Activated naive CD4-positive, alpha-beta T cell treated with anti-CD3 and anti-CD28 coated beads, Interleukin-2, amount 50 U/mL, for 16 hours (primary cell): ENCODE measurements around the gene SPATA3.
A peak's percentile ranks its signal among the peaks of the same experiment; 100 is the strongest.

Experiments
- DNase-seq: peaks from one replicate; pipeline ENCODE4 v3.0.0-alpha.2; 2020

SPATA3 gene

GRCh38 chr2:230968921-230969658, 26.8 kb upstream of the SPATA3 start:
- DNase-seq = no peak

DNA sequence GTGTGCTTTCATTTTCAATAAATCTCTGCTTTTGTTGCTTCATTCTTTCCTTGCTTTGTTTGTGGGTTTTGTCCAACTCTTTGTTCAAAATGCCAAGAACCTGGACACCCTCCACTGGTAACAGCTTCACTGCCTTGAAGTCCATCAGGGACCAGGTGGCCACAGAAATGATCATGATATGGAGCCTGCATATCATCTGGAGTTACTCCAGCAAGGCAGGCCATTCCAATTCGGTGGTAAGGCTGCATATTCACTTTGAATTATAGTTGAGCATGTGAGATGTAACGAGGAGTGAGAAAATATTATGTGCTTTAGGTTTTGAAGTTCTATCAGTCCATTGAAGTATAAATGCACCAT, 26.3 kb upstream of the SPATA3 start:
- no peak for DNase-seq

DNA sequence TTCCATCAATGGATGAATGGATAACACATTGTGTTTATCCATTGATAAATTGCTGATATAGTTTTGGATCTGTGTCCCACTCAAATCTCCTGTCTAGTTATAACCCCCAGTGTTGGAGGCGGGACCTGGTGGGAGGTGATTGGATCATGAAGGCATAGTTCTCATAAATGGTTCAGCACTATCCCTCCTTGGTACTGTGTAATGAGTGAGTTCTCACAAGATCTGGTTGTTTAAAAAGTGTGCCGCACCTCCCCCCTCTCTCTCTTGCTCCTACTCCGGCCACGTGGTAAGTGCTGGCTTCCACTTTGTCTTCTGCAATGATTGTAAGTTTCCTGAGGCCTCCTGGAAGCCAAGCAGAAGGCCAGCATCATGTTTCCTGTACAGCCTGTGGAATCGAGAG, 23.9 kb upstream of the SPATA3 start:
- DNase-seq = no peak

- peak; percentile 47 for DNase-seq
Observed at GRCh38 chr2:230974096-230974913, 21.6 kb upstream of the SPATA3 start.

DNA sequence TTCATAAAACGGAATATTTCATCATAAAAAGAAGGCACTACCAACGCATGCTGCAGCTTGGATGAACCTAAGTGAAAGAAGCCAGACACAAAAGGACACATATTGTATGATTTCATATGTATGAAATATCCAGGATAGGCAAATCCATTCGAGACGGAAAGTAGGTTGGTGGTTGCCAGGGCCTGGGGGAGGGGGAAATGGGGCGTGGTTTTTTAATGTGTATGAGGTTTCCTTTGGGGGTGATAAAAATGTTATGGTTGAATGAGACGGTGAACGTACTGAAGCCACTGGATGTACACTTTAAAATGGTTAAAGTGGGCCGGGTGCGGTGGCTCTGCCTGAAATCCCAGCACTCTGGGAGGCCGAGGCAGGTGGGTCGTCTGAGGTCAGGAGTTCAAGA, 20.0 kb upstream of the SPATA3 start:
- DNase-seq = no peak

GRCh38 chr2:230976671-230977171, 19.2 kb upstream of the SPATA3 start:
- DNase-seq = no peak

- no peak for DNase-seq
Observed at GRCh38 chr2:230980468-230980867, 15.5 kb upstream of the SPATA3 start.

GRCh38 chr2:230981704-230982103, 14.2 kb upstream of the SPATA3 start:
- no peak for DNase-seq

DNA sequence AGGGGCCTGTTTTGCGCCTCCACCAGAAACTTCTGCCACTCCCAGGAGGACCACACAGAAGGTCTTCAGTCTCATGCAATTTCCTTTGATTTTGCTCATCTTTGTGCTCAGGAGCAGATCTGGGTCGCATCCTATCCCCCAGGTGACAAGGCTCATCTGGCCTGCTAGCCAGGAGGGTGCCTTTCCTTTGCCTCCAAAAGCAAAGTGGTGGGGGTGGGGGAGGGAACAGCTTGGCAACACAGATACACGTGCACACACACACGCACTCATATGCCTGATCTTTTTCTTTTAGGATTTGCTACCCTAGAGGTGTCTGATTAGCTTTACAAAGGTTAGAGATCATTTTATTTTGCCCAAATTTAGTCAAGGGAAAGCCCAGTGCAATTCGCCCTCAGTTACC, 13.8 kb upstream of the SPATA3 start:
- DNase-seq = no peak

GRCh38 chr2:230982528-230982927, 13.4 kb upstream of the SPATA3 start:
- no peak for DNase-seq

- DNase-seq = no peak
Observed at GRCh38 chr2:230983566-230983965, 12.4 kb upstream of the SPATA3 start.

- DNase-seq = peak; percentile 57
Observed at GRCh38 chr2:230984393-230985220, 11.3 kb upstream of the SPATA3 start.

DNA sequence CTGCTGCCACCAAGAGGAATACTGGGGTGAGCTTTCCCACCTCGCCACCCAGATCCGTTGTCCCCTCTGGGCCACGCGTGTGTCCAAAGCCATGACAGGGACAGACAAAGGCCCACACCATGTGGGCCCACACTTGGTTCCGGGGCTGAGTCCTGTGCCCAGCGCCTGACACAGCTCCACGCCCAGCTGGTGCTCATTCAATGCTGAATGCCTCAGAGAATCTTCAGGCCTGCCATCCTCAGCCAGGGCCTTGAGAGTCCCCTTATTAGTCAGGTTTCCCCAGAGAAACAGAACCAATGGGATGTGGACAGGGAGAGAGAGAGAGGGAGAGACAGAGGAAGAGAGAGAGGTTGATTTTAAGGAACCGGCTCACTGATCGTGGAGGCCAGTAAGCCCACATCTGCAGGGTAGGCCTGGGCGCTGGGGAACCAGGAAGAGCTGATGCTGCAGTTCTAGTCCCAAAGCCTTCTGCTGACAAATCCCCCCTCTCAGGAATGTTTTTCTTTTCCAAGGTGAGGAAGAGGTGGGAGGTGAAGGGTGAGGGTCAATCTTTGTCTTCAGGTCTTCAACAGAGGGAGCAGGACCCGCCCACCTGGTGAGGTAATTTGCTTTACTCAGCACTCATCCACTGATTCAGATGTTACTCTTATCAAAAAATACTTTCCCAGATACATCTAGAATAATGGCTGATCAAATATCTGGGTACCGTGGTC, 10.2 kb upstream of the SPATA3 start:
- DNase-seq = no peak

GRCh38 chr2:230986520-230987136, 9.3 kb upstream of the SPATA3 start:
- DNase-seq = no peak

DNA sequence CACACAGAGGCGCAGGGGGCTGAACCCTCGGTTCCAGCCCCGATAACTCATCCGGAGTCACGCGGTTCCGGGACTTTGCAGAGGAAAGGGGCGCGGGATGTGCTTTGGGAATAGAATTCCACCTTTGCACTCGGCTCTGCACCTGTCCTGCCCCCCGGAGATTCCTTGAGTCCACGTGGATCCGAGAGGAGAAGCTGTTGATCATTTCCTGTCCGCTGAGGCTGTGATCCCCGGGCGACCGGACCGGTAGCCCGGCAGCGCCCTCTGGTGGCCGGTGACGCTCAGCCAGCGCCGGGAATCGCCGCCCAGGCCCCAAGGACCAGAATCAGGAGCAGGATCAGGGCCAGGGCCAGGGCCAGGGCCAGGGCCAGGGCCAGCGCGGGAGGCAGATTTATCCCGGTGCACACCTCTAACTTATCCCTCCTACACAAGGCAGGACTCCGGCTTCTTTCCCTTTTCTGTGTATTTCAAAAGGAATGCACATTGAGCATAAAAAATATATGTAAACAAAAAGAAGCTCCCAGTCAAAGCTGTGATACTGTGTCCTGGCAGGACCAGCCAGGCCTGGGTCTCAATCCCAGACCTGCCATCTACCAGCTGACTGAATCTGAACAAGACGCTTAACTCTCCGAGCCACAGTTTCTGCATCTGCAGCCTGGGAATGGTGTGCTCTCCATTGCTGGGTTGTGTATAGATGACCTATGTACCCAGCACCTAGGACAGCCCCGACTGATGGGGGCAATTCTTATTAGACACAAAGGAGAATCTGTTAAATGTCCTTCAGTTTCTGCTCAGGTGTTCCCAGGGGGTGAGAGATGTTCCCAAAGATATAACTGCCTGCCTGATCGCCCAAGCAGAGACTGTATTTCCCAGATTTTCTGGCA, 8.5 kb upstream of the SPATA3 start:
- peak; percentile 77 for DNase-seq

GRCh38 chr2:230989731-230990130, 6.2 kb upstream of the SPATA3 start:
- no peak for DNase-seq

DNA sequence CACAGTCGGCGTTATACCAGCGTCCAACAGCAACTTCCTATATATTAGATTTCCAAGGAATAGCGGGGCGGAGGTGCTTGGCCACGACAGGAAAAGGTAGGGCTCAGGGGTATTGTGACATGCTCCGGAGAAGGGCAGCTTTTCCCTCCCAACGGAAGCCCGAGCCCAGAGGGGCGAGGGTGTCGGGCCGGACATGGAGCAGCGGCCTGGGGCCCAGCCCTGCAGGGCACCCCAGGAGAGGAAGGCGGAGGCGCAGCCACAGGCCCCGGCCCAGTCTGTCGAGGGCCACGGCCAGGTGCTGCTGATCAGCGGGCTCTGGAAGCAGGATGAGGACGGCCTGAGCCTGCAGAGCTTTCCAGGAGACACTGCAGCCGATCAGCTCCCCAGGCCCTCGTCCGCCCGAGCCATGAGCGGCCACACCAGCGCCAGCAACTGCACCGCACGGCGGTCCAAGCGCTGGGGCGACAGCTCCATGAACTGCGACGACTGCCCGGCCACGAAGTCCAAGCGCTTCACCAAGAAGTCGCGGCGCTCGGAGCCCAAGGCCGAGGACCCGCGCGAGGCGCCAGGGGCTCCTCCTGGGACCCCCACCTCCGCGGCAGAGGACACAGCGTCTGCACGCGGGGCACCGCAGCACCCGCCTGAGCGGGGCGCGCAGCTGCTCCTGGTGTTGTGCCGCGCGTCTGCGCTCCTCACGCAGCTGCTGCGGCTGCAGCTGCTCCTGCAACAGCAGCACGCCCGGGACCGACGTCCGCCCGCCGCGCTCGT, 5.6 kb upstream of the SPATA3 start:
- DNase-seq = no peak

DNA sequence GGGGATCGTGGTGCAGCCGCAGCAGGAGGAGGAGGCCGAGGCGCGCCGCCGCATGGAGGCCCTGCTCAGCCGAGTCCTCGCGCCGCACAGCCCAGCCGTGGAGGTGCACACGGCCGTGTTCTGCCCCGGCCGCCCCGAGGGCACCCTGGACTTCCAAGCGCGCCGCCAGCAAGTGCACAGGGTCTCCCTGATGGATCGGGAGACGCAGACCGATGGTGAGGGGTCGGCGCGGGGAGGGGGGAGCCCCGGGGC, 5.1 kb upstream of the SPATA3 start:
- DNase-seq = no peak

DNA sequence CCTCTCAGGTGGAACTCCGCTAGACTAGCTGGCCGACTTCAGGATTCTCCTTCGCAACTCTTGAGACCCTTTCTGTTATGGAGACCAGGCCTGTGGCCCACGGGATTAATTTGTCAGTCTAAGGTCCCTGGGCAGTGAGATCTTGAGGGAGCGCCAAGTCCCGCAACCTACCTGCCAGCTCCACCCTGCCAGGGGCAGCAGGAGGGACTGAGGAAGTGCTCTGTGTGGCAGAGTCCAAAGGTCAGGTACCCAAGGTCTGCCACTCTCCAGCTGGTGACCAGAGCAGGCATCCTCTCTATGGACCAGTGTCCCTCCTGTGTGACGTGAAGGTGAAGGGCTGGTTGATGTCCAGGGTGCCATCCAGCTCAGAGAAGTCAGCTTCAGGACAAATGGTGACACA, 4.3 kb upstream of the SPATA3 start:
- DNase-seq = no peak

DNA sequence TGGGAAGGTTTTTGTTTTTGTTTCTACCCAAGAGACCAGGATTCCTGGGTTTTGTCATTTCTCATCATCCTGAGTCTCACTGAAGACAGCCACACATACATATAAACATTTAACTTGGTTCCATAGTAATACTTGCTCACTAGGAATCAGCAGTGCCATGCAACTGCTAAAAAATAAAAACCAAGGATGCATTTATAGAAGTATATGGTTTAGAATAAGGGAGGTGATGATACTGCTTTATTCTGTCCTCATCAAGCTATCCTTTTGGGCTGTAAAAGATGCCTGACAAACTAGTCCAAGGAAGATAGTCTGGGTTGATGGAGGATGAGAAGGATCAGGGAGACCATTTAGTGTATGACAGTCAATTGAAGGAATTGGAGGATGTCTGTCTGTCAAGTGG, 740 bp downstream of the SPATA3 start:
- DNase-seq = no peak

DNA sequence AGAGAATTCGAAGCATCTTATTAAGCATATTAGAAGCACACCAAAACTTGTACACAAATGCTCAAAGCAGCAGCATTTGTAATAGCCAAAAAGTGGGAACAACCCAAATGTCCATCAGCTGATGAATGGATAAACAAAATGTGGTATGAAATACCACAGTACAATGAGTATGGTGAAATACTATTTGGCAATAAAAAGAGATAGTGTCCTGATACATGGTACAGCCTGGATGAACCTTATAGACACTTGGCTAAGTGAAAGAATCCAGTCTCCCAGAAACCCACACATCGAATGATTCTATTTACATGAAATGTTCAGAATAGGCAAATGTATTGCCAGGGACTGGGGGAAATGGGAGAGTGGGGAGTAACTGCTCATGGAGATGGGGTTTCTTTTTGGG, 3.0 kb downstream of the SPATA3 start:
- DNase-seq = no peak
